Medulla oblongata (tissue), 1 donor: ENCODE measurements around the gene NOG.

ENCODE experiments used
- DNase-seq: peaks from one replicate; pipeline ENCODE4 v3.0.0-alpha.2; 2015; ENCODE audit errors: extremely low spot score

The NOG gene

DNA sequence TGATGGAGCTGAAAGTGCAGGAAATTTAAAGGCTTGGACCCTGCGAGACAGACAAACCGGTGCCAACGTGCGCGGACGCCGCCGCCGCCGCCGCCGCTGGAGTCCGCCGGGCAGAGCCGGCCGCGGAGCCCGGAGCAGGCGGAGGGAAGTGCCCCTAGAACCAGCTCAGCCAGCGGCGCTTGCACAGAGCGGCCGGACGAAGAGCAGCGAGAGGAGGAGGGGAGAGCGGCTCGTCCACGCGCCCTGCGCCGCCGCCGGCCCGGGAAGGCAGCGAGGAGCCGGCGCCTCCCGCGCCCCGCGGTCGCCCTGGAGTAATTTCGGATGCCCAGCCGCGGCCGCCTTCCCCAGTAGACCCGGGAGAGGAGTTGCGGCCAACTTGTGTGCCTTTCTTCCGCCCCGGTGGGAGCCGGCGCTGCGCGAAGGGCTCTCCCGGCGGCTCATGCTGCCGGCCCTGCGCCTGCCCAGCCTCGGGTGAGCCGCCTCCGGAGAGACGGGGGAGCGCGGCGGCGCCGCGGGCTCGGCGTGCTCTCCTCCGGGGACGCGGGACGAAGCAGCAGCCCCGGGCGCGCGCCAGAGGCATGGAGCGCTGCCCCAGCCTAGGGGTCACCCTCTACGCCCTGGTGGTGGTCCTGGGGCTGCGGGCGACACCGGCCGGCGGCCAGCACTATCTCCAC, at the start of gene NOG:
Gene NOG (plus strand): TSS at position 54 of the 674 bp plus-strand sequence. CDS start 525 bp downstream, at position 579.
- DNase-seq, result peak; percentile 59

DNA sequence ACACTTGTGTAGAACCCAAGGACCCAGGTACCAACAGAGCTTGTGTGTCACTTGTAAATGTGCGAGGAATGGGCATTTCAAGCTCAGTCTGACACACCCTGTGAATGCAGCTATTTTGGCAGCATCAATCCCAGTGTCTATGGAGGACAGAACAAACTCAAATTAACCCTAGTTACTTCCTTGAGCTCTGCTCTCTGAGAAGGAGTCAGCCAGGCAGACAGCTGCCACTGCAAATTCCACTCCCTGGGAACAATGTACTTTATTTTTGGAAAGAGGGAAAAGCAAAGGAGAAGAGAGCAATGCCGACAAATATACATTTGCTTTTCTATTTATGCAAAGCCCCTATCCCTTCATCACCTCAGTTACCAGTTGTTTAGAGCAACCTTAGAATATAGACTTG, 48.4 kb upstream of the NOG start:
- DNase-seq, result no peak

- DNase-seq, result no peak
Measured at GRCh38 chr17:56545930-56546329, 47.6 kb upstream of the NOG start.

DNA sequence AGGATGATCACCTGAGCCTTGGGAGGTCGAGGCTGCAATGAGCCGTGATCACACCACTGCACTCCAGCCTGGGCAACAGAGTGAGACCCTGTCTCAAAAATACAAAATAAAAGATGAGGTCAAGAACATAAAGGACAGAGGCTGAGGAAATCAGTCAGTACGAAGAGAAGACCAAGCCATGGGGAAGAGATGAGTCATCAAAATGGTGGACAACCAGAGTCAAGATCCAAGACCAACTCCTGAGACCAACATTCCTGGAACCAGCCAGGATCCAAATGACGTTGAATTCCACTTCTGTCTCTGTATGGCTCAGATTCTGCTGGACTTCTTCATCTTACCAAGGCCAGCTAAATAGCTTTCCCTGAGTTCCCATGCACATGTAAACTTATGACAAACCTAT, 44.8 kb upstream of the NOG start:
- no peak for DNase-seq

- DNase-seq, result no peak
Measured at GRCh38 chr17:56549501-56549900, 44.0 kb upstream of the NOG start.

DNA sequence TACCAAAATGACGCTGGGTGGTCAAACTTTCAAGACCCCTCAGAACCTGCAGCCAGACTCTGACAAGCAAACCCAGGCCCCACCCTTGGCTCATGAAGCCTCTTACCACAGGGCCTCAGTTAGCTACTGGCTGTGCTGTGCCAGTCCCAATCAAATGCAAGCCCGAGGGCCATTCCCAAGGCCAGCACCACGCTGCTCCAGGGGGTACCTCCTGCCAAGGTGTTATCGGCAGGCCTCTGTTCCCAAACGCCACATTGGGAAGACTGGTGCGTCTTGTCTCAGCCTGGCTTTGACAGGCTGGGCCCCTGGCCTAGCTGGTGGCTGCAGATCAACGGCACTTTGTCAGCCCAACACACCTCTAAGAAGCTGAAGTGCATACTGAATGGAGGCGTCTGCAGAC, 35.8 kb upstream of the NOG start:
- no peak for DNase-seq

DNA sequence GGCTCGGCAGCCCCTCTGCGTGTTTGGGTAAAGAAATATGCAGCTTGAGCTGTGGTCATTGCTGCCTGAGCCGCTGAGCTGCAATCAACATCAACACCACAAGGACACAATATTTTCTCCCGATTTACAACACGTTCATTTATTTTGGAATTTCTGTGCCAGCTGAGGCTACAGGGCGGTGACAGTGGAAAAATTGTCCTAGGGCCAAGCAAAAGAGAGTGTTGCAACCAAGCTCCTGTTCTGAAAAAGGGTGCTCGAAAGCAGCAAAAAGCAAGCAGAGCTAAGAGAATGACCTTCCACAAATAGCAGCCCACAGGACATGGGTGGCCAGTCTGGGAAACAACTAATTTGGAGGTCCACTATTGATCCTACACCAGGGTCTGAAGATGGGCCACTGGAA, 35.4 kb upstream of the NOG start:
- no peak for DNase-seq

DNA sequence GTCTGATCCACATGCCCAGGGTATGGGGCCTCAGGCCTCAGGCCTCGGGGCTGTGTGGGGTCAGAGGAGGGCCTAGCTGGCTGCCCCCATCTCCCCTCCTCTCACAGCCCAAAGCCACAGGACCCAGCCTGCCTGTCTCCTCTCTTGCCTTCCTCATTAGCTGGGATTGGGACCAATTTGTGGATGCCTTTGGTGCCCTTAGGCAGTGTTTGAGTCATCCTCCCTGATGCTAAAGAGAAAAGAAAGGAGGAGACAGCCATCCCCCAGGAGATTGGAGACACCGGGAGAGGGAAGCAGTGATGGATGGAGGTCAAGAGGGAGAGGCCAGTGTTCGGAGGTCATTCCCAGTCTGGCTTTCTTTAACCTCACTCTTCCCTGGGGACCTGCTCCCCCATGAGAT, 23.3 kb upstream of the NOG start:
- no peak for DNase-seq

DNA sequence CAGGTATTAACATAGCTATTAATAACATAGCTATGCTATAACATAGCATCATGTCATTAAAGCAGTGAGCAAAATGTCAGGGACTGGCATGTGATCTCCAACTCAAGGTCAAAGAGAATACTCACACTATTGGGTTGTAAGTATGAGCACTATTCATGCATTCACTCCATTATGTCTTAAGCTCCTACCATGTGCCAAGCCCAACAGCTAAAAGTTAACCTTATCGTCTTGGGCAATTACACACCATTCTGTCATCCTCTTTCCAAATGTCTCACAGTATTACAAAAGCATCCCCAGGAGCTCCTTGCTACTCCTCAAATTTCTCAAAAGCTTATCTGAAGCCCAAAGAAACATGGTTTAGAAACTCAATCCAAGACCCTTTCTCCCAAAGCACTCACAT, 22.0 kb upstream of the NOG start:
- no peak for DNase-seq

GRCh38 chr17:56577190-56577842, 16.2 kb upstream of the NOG start:
- no peak for DNase-seq

DNA sequence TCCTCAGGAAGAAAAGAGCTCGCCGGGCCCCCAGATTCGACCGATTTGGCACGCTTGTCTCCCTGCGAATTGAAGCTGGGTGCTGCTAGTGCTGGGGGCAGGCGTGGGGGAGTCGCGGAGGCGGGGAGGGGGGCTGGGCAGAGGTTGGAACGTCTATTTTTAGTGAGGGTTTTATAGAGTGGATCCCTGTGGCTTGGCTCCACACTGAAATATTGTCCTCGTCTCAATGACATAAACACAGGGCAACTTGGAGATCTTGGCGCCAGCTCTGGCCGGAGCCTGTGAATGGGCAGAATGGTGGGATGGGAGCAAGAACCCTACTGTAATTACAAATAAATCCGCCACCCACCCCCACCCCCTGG, 15.7 kb upstream of the NOG start:
- no peak for DNase-seq

DNA sequence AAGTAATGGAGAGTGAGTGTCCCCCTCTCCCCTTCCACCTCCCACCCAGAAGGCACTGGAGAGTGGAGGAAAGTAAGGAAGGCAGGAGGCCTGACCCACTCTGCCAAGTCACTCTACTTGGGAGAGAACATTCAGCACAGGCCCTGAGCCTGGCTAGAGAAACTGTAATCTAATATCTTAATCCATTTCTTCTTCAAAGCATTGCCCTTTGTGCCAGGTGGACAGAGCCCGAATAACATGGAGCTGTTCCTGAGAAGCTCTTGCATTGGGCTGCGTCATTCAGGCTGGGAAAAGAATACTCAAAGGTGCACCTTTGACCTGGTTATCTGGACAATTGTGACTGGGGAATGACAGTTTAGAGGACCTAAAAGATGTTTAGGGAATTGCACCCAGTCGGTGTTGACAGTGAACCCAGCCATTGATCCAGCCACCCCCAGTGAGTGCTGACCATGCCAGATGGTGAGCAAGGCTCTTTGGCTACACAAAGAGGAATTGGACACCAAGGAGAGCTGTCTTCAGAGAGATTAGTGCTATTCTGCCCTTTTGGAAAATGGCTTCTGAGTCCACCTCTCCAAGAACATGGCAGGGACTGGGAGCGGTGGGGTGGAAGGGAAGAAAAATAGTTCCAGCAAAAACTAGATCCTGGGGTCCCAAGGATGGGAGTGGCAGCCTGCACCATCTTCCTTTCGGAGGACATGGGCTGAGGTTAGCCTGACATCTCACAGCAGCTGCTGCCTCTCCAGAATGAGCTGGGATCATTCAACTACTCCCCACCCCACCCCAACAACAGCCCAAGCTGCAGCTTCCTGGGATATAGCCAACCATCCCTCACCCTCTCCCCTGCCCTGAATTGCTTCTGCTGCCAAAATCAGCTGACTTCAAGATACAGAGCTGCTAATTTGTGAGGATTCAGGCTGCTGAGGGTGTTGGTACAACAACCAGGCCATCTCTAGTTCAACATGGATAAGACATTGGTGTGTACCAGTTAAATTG, 11.6 kb upstream of the NOG start:
- no peak for DNase-seq

- no peak for DNase-seq
Measured at GRCh38 chr17:56583772-56584171, 9.7 kb upstream of the NOG start.

DNA sequence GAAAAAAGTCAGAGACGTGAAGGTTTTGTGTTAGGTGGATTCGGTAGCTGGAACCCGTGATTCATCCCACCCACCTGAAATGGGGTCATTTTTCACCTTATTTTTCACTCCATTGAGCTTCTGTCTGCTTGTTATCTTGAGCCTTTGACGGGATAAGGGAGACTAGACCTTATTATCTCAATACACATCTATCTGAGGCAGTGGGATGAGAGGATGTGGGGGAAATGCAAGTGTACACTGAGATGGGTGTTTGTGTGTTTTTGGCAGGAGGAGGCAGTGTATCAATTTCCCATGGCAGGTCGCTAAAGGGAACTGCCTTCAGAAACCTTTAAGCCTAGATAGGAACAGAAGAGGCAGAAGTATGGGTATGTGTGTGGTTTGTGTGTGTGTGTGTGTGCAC, 6.2 kb upstream of the NOG start:
- no peak for DNase-seq

- peak; percentile 71 for DNase-seq
Measured at GRCh38 chr17:56592487-56593085, 913 bp upstream of the NOG start.

- DNase-seq, result peak; percentile 64
Measured at GRCh38 chr17:56593086-56593645, 333 bp upstream of the NOG start.

DNA sequence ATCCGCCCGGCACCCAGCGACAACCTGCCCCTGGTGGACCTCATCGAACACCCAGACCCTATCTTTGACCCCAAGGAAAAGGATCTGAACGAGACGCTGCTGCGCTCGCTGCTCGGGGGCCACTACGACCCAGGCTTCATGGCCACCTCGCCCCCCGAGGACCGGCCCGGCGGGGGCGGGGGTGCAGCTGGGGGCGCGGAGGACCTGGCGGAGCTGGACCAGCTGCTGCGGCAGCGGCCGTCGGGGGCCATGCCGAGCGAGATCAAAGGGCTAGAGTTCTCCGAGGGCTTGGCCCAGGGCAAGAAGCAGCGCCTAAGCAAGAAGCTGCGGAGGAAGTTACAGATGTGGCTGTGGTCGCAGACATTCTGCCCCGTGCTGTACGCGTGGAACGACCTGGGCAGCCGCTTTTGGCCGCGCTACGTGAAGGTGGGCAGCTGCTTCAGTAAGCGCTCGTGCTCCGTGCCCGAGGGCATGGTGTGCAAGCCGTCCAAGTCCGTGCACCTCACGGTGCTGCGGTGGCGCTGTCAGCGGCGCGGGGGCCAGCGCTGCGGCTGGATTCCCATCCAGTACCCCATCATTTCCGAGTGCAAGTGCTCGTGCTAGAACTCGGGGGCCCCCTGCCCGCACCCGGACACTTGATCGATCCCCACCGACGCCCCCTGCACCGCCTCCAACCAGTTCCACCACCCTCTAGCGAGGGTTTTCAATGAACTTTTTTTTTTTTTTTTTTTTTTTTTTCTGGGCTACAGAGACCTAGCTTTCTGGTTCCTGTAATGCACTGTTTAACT, 1.0 kb downstream of the NOG start:
- no peak for DNase-seq

DNA sequence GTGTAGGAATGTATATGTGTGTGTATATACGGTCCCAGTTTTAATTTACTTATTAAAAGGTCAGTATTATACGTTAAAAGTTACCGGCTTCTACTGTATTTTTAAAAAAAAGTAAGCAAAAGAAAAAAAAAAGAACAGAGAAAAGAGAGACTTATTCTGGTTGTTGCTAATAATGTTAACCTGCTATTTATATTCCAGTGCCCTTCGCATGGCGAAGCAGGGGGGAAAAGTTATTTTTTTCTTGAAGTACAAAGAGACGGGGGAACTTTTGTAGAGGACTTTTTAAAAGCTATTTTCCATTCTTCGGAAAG, 1.6 kb downstream of the NOG start:
- no peak for DNase-seq

DNA sequence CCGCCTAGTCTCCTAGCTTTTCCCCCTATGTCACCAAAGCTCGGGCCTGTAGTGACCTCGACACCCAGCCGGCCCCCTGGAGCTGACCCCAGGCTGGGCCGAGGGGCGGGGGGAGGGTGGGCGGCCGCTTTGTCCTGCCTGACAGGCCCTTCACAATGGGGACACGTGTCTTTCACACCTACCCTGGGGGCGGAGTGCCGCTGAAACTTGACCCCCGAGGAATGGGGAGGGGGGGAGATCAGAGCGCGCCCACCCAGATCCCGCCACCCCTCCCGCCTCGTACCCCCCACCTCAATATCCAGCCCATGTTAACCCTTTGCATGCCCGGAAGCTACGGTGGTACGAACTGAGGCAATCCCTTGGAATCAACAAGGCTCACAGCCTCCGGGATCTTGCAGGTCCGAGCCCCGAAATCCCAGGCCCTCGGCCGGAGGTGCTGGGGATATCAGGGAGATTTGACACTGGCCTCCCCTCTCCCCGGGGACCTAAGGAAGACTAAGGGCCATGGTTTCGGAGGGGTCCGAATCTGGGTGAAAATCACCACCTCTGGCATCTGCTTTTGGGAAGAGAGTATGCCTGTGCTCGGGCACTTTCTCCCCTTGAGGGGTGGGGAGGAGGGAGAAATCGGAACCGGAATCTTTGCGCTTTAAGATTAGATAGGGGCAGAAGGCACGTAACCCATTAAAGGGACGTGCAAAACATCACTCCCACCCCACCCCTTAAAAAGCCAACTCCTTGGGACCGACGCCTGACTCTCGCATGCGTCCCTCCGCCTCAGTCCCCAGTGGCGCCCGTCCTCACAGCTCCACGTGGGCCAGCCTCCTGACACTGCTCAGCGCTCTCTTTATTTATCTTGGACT, 2.6 kb downstream of the NOG start:
- DNase-seq, result no peak
